ENCODE results near the gene CELF6.

DNA sequence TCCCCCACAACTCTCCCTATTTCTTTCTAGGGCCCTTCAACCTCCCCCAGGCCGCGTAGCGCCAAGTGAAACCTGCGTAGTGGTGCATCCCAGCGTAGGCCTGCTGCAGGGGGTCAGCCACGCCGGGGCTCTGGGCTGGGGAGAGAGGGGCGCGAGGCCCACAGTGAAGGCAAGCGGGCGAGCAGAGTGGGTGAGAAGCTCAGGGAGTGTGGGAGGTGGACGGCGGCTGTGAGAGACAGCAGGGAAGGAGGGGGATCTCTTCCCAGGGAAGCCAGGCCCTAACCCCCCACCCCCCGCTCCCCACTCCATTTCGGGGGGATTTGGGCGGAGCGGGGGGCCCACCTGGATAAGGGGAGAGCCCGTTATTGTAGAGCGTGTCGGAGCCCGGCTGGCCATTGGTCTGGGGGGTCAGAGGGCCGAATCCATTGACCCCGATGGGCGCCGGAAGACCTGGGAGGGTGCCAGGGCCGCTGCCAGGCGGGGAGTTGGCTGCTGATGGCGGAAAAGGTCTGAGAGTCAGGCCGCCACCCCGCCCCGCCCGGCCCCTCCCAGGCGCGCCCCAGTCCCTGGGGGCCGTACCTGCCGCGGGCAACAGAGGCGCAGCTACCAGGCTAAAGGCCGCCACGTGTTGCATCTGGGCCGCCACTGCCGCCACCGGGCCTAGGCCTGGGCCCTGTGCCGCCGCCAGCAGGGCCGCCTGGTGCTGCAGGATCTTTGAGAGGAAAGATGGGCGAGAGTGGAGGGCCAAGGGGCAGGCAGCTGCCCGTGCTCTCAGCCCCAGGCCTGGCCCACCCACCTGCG is 31.0 kb downstream of the CELF6 start:
- TF ChIP-seq EP300 (IDR thresholded peaks at IDR 0.05; ENCODE audit: borderline replicate concordance) (no peak), YY1 (IDR thresholded peaks at IDR 0.05; ENCODE audit: low read depth) (no peak), TCF12 (IDR thresholded peaks at IDR 0.05; ENCODE audit: low read depth) (no peak), EGR1 (IDR thresholded peaks at IDR 0.05) (no peak), ZBTB7A (IDR thresholded peaks at IDR 0.05; ENCODE audit: low read depth) (no peak), CREB1 (IDR thresholded peaks at IDR 0.05; ENCODE audit: low read depth) (no peak), RAD21 (IDR thresholded peaks at IDR 0.05; ENCODE audit: low read depth) (no peak), CEBPB (IDR thresholded peaks at IDR 0.05) (no peak)
- TF ChIP-seq, protein P1, sequence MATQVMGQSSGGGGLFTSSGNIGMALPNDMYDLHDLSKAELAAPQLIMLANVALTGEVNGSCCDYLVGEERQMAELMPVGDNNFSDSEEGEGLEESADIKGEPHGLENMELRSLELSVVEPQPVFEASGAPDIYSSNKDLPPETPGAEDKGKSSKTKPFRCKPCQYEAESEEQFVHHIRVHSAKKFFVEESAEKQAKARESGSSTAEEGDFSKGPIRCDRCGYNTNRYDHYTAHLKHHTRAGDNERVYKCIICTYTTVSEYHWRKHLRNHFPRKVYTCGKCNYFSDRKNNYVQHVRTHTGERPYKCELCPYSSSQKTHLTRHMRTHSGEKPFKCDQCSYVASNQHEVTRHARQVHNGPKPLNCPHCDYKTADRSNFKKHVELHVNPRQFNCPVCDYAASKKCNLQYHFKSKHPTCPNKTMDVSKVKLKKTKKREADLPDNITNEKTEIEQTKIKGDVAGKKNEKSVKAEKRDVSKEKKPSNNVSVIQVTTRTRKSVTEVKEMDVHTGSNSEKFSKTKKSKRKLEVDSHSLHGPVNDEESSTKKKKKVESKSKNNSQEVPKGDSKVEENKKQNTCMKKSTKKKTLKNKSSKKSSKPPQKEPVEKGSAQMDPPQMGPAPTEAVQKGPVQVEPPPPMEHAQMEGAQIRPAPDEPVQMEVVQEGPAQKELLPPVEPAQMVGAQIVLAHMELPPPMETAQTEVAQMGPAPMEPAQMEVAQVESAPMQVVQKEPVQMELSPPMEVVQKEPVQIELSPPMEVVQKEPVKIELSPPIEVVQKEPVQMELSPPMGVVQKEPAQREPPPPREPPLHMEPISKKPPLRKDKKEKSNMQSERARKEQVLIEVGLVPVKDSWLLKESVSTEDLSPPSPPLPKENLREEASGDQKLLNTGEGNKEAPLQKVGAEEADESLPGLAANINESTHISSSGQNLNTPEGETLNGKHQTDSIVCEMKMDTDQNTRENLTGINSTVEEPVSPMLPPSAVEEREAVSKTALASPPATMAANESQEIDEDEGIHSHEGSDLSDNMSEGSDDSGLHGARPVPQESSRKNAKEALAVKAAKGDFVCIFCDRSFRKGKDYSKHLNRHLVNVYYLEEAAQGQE (IDR thresholded peaks at IDR 0.05; ENCODE audit: low read depth), result no peak
- TF ChIP-seq, protein P2, sequence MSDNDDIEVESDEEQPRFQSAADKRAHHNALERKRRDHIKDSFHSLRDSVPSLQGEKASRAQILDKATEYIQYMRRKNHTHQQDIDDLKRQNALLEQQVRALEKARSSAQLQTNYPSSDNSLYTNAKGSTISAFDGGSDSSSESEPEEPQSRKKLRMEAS (IDR thresholded peaks at IDR 0.05), result no peak

Measured in Ishikawa (cell line).